Body of pancreas (tissue), 4 donors: Measurements from ENCODE around the gene RSPH6A. TPM values are rescaled to one million over a fixed set of nuclear protein-coding genes. Genes with fewer than 3 reads are reported as not detected.
A peak's percentile ranks its signal among the peaks of the same experiment; 100 is the strongest.

ENCODE experiments used
- ATAC-seq: fragments of 150-250 bp; one replicate; pipeline ENCODE4 v1.9.1; 2016
- DNase-seq, 4 donors: peaks; one replicate each; pipeline ENCODE4 v3.0.0-alpha.2; 2019
- H3K27ac ChIP-seq, 4 donors: fragments of 200-600 bp; sonication (generic); 1 replicate in 3 of 4; 2 replicates in 1 of 4; pipeline versions ENCODE4 v1.5.1 to v1.6.1; 2016 to 2019; ENCODE audit warnings: mild to moderate bottlenecking in 1 of 4, mixed read lengths in 1 of 4, moderate library complexity in 1 of 4
- H3K27me3 ChIP-seq, 2 donors: fragments of 200-600 bp; sonication (generic); one replicate each; pipeline ENCODE4 v1.6.0; 2016; ENCODE audit warnings: mild to moderate bottlenecking in 1 of 2
- H3K36me3 ChIP-seq, 2 donors: fragments of 200-600 bp; sonication (generic); replicated peaks in 1 of 2; 2 replicates each; pipeline ENCODE4 v1.5.1; 2016; ENCODE audit warnings: low read depth in 2 of 2; ENCODE audit not compliant: insufficient read depth in 1 of 2
- H3K4me1 ChIP-seq: fragments of 200-600 bp; sonication (generic); one replicate; pipeline ENCODE4 v1.6.0; 2016
- H3K4me3 ChIP-seq, 2 donors: fragments of 200-600 bp; sonication (generic); 1 replicate in 1 of 2; 2 replicates in 1 of 2; pipeline ENCODE4 v1.5.1; 2016 to 2019
- H3K9me3 ChIP-seq, 3 donors: fragments of 200-600 bp; sonication (generic); 1 replicate in 2 of 3; 2 replicates in 1 of 3; pipeline ENCODE4 v1.5.1; 2016
- POLR2A ChIP-seq, 3 donors: fragments of 450-650 bp; IDR thresholded peaks; one replicate each; pipeline ENCODE4 v1.6.1; 2016; ENCODE audit warnings: antibody characterized with exemption in 3 of 3, mild to moderate bottlenecking in 2 of 3
- WGBS, 2 donors: methylation state at CpG; one replicate each; pipeline ENCODE4 v1.1.5; 2017; 5-methylcytosine and 5-hydroxymethylcytosine counted together
- intact Hi-C: fragments of 100-400 bp; cut with DNase I; formaldehyde crosslinking; loops from one replicate; pipeline ENCODE4 v1.15.1; 2023
- total RNA-seq, 2 donors: library from RNA; depleted of rRNA; stranded (reverse); fragments of >200 nt; gene quantifications; one replicate each; pipeline ENCODE4 v1.1.0, GENCODE V29; 2016
- TF ChIP-seq, protein P1 (sequence below), 7 experiments: fragments of 450-650 bp in 4 of 7; fragments of 200-600 bp in 3 of 7; sonication (generic) in 3 of 7; IDR thresholded peaks; one replicate each; pipeline ENCODE4 v1.5.1; 2016 to 2019; ENCODE audit warnings: antibody characterized with exemption in 7 of 7

Gene RSPH6A
- total RNA-seq, 2 donors from 2014 or later, result 0.33 TPM; not detected in 1

GRCh38 chr19:45782820-45783785 is 32.0 kb downstream of the RSPH6A start:
- no peak for DNase-seq
- intact Hi-C loops, result no loop called here
- Histone ChIP-seq H3K4me3 (no peak overlapping the region), H3K9me3 (no peaks in the 10 kb centered on the region), H3K27me3 (no peaks in the 10 kb centered on the region), H3K27ac (peak overlapping the region; percentile 70 to 90 (median 86)), H3K4me1 (peaks cover 45% of the 10 kb centered on the region), H3K36me3 (peaks cover 0 to under 1% of the 10 kb centered on the region in 2 donors)
- WGBS, 2 donors, result 77 to 80% methylated on average over 22 to 26 of the region's 26 CpGs
- TF ChIP-seq, protein P1, sequence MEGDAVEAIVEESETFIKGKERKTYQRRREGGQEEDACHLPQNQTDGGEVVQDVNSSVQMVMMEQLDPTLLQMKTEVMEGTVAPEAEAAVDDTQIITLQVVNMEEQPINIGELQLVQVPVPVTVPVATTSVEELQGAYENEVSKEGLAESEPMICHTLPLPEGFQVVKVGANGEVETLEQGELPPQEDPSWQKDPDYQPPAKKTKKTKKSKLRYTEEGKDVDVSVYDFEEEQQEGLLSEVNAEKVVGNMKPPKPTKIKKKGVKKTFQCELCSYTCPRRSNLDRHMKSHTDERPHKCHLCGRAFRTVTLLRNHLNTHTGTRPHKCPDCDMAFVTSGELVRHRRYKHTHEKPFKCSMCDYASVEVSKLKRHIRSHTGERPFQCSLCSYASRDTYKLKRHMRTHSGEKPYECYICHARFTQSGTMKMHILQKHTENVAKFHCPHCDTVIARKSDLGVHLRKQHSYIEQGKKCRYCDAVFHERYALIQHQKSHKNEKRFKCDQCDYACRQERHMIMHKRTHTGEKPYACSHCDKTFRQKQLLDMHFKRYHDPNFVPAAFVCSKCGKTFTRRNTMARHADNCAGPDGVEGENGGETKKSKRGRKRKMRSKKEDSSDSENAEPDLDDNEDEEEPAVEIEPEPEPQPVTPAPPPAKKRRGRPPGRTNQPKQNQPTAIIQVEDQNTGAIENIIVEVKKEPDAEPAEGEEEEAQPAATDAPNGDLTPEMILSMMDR (IDR thresholded peaks at IDR 0.05), result no peak
- no peak for TF ChIP-seq POLR2A (IDR thresholded peaks at IDR 0.05)
- no peak for ATAC-seq

GRCh38 chr19:45782162-45782691 is 32.9 kb downstream of the RSPH6A start, which contains the start of gene DMPK:
Gene DMPK, minus strand, starts transcription at chr19:45782490. Its CDS starts 138 bp downstream, at chr19:45782352.
- Histone ChIP-seq H3K27me3 (no peaks in the 10 kb centered on the region), H3K36me3 (peaks cover 0 to 2% of the 10 kb centered on the region in 2 donors), H3K4me3 (peak within 1 kb of the TSS; percentile 20 to 39), H3K27ac (peak within 1 kb of the TSS; percentile 70 to 90 (median 86)), H3K4me1 (peaks cover 50% of the 10 kb centered on the region), H3K9me3 (no peaks in the 10 kb centered on the region)
- ATAC-seq (no peak), DNase-seq (peak in 3 of 4 donors; percentile 43 to 66 (median 62))
- TF ChIP-seq, protein P1 (IDR thresholded peaks at IDR 0.05), result no peak
- TF ChIP-seq POLR2A (IDR thresholded peaks at IDR 0.05), result peak in 2 of 3 donors; percentile 22 to 55
- intact Hi-C loops, result no loop called here
- 25 to 47% methylated on average over 3 to 17 of the region's 18 CpGs for WGBS, 2 donors

DNA sequence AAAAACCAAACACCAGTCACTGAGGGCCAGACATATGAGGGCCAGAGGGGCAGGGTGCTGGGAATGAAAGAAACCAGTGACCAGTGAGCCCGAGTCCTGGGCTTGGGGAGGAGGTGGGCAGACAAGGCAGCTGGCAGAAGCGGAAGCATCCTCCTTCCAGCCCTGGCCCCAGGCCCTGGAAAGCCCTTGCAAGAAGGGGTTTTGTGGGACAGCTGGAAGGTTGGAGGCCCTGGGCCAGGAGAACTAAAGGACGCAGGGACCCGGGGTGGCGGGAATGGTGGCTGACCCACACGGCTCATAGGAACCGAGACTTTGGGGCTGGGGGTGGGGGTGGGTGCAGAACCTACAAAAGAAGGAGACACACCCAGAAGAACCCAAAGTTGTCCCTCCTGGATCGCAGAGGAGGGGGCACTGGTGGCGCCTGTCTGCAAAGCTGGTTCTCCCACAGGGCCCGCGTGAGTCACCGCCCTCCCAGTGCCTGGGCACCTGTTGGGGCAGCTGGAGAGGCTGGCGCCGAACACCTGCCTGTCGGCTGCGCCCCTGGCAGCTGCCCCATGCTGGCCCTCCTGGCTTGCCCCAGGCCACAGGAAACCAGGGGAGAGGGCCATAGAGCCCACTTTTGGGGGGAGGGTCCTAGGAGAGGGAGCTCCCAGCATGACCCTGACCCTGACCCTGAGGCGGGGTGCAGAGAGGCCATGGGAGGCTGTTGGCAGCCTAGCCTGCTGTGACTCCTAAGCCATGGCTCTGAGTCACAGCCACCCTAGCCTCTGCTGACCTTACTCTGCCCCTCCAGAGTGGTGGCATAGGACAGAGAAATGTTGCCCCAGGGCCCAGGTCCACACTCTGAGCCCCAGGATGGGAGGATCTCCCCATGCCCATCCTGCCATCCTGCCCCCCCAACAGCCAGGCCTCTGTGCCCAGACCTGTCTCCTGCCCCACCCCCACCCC is 33.6 kb downstream of the RSPH6A start:
- Histone ChIP-seq H3K27ac (peak overlapping the region; percentile 70 to 90 (median 86)), H3K27me3 (no peaks in the 10 kb centered on the region), H3K9me3 (no peaks in the 10 kb centered on the region), H3K36me3 (peaks cover 0 to 3% of the 10 kb centered on the region in 2 donors), H3K4me1 (peaks cover 50% of the 10 kb centered on the region), H3K4me3 (peak overlapping the region; percentile 20 to 39)
- WGBS, 2 donors, result 34 to 35% methylated on average over 9 to 17 of the region's 17 CpGs
- TF ChIP-seq, protein P1 (IDR thresholded peaks at IDR 0.05), result no peak
- TF ChIP-seq POLR2A (IDR thresholded peaks at IDR 0.05), result peak; percentile 51 to 63 (median 53)
- intact Hi-C loops, result no loop called here
- peak; percentile 85 to 93 (median 88) for DNase-seq
- ATAC-seq, result peak; percentile 68

- peaks cover 0 to 3% of the 10 kb centered on the region in 2 donors for H3K36me3 ChIP-seq
- no peaks in the 10 kb centered on the region for H3K9me3 ChIP-seq
- H3K27ac ChIP-seq, result peak overlapping the region; percentile 70 to 90 (median 86)
- no peak overlapping the region for H3K4me3 ChIP-seq
- H3K27me3 ChIP-seq, result no peaks in the 10 kb centered on the region
- no peak for TF ChIP-seq POLR2A (IDR thresholded peaks at IDR 0.05)
- TF ChIP-seq, protein P1 (IDR thresholded peaks at IDR 0.05), result no peak
- 20 to 27% methylated on average over 13 of the region's 13 CpGs for WGBS, 2 donors
- peaks cover 50% of the 10 kb centered on the region for H3K4me1 ChIP-seq
- intact Hi-C loops, result no loop called here
- ATAC-seq (no peak), DNase-seq (peak in 1 of 4 donors; percentile 50)
These were observed 34.5 kb downstream of the RSPH6A start for GRCh38 chr19:45780448-45781213.
